ENCODE results near the gene RAET1L.

GRCh38 chr6:150037526-150038201 is 12.3 kb upstream of the RAET1L start:
- TF ChIP-seq CTCF (IDR thresholded peaks at IDR 0.05) (no peak), EP300 (IDR thresholded peaks at IDR 0.05) (no peak), POLR2AphosphoS5 (IDR thresholded peaks at IDR 0.05) (no peak), POLR2A (IDR thresholded peaks at IDR 0.05; ENCODE audit: low read depth) (no peak)
